K562 (cell line): ENCODE measurements around the gene ELOB. TPM values are rescaled to one million over a fixed set of nuclear protein-coding genes. Genes with fewer than 3 reads are reported as not detected.

Source experiments
- ATAC-seq: fragments of 200-7000 bp; cut with Tn5 transposase; 3 replicates; pipeline ENCODE4 v1.9.1; 2020; ENCODE audit warnings: moderate library complexity
- BruUV-seq: library from RNA; stranded (reverse); fragments of 400-500 nt; replicated peaks from 2 replicates; lab custom pipeline; 2021; lab: Mats Ljungman, UMichigan
- CTCF ChIA-PET: fragments of 300-600 bp; formaldehyde crosslinking; extraction: SDS; loops from one replicate; lab custom pipeline; 2021; ENCODE audit warnings: low intra/inter-chr PET ratio; lab: Yijun Ruan, JAX
- POLR2A ChIA-PET: fragments of 300-600, 350-650 bp; sonication (Branson Sonifier 250); formaldehyde crosslinking; extraction: SDS; loops from one replicate; lab custom pipeline; 2021; ENCODE audit warnings: antibody characterized with exemption, inconsistent platforms; lab: Yijun Ruan, JAX
- DNase-seq, 4 experiments: peaks; one replicate each; pipeline versions ENCODE4 v3.0.0 to v3.0.0-alpha.2; 2011 to 2018; ENCODE audit warnings: low spot score in 3 of 4, mixed read lengths in 3 of 4; ENCODE audit errors: extremely low read depth in 1 of 4
- FAIRE-seq: peaks from 2 replicates; lab custom pipeline; 2011; peaks lifted over from hg19 to GRCh38; lab: Jason Lieb, UNC
- H2AFZ ChIP-seq: 2 replicates; pipeline ENCODE4 v1.6.0; 2011; ENCODE audit warnings: low read depth, low read length, control low read depth, inconsistent platforms
- H3K27ac ChIP-seq: fragments of 200-600 bp; 3 replicates; pipeline ENCODE4 v1.8.0; 2011; ENCODE audit warnings: low read depth, mild to moderate bottlenecking, control low read depth, inconsistent platforms, low read length, moderate library complexity, mixed read lengths; ENCODE audit errors: extremely low read depth
- H3K27me3 ChIP-seq, 2 experiments: fragments of 300-600 bp in 1 of 2; 2 replicates in 1 of 2; 3 replicates in 1 of 2; pipeline versions ENCODE4 v1.6.0 to v1.8.0; 2011; ENCODE audit warnings: inconsistent platforms in 2 of 2, low read length in 2 of 2, mild to moderate bottlenecking in 1 of 2, mixed read lengths in 1 of 2, moderate library complexity in 1 of 2; ENCODE audit not compliant: control insufficient read depth in 2 of 2, insufficient read depth in 2 of 2
- H3K36me3 ChIP-seq: fragments of 300-600 bp; 3 replicates; pipeline ENCODE4 v1.8.0; 2011; ENCODE audit warnings: mild to moderate bottlenecking, low read length, inconsistent platforms; ENCODE audit not compliant: control insufficient read depth, insufficient read depth
- H3K4me1 ChIP-seq, 2 experiments: fragments of 200-600 bp in 1 of 2; replicated peaks in 1 of 2; 2 replicates in 1 of 2; 3 replicates in 1 of 2; pipeline versions ENCODE4 v1.5.1 to v1.8.0; 2011; ENCODE audit warnings: inconsistent platforms in 2 of 2, low read length in 2 of 2, mild to moderate bottlenecking in 1 of 2, mixed read lengths in 1 of 2, moderate library complexity in 1 of 2; ENCODE audit not compliant: control insufficient read depth in 2 of 2, insufficient read depth in 2 of 2
- H3K4me2 ChIP-seq: 2 replicates; pipeline ENCODE4 v1.6.1; 2011; ENCODE audit warnings: low read length, control low read depth, inconsistent platforms, mixed read lengths; ENCODE audit not compliant: insufficient read depth
- H3K4me3 ChIP-seq: fragments of 200-600 bp; sonication (generic), shearing (Covaris generic); 2 replicates; pipeline ENCODE4 v1.5.1; 2016; ENCODE audit warnings: control low read depth, inconsistent platforms
- H3K79me2 ChIP-seq: fragments of 200-600 bp; 3 replicates; pipeline ENCODE4 v1.8.0; 2011; ENCODE audit warnings: low read length, inconsistent platforms; ENCODE audit not compliant: control insufficient read depth, insufficient read depth
- H3K9ac ChIP-seq, 2 experiments: 2 replicates each; pipeline versions ENCODE4 v1.6.0 to v1.6.1; 2011; ENCODE audit warnings: low read depth in 2 of 2, low read length in 2 of 2, control low read depth in 1 of 2, inconsistent platforms in 1 of 2, mild to moderate bottlenecking in 1 of 2, mixed read lengths in 1 of 2; ENCODE audit not compliant: insufficient read depth in 1 of 2
- H3K9me1 ChIP-seq: one replicate; pipeline ENCODE4 v1.6.0; 2011; ENCODE audit warnings: inconsistent platforms, mild to moderate bottlenecking, low read length, moderate library complexity; ENCODE audit not compliant: control insufficient read depth, insufficient read depth
- H3K9me3 ChIP-seq: replicated peaks from 2 replicates; pipeline ENCODE4 v1.5.1; 2011; ENCODE audit warnings: low read depth, low read length, inconsistent platforms; ENCODE audit not compliant: control insufficient read depth, insufficient read depth
- H4K20me1 ChIP-seq: replicated peaks from 2 replicates; pipeline ENCODE4 v1.6.1; 2011; ENCODE audit warnings: low read length, inconsistent platforms, mixed read lengths; ENCODE audit not compliant: control insufficient read depth, insufficient read depth
- MAX ChIP-seq: sonication (generic); formaldehyde crosslinking; IDR thresholded peaks from 2 replicates; pipeline ENCODE4 v1.9.0; 2022; ENCODE audit warnings: mild to moderate bottlenecking, missing genetic modification reagents
- MGA ChIP-seq: fragments of 450-650 bp; IDR thresholded peaks from 2 replicates; pipeline ENCODE4 v1.6.1; 2016; ENCODE audit warnings: mild to moderate bottlenecking, moderate library complexity
- RAD21 ChIP-seq, 2 experiments: fragments of 250-450 bp in 1 of 2; fragments of 450-650 bp in 1 of 2; sonication (Bioruptor Pico) in 1 of 2; formaldehyde crosslinking in 1 of 2; IDR thresholded peaks in 1 of 2; conservative IDR thresholded peaks in 1 of 2; 2 replicates each; pipeline versions ENCODE4 v1.4.0 to v1.8.0; 2020 to 2022; ENCODE audit warnings: mild to moderate bottlenecking in 2 of 2, moderate library complexity in 1 of 2
- SIX5 ChIP-seq, 2 experiments: IDR thresholded peaks; 2 replicates each; pipeline ENCODE4 v1.6.1; 2011; ENCODE audit warnings: low read length in 2 of 2, borderline replicate concordance in 1 of 2, low read depth in 1 of 2, mild to moderate bottlenecking in 1 of 2, moderate library complexity in 1 of 2; ENCODE audit not compliant: insufficient read depth in 1 of 2
- SMAD3 ChIP-seq: fragments of 450-650 bp; formaldehyde crosslinking; conservative IDR thresholded peaks from 2 replicates; pipeline ENCODE4 v1.4.0; 2020; ENCODE audit warnings: mild to moderate bottlenecking
- ZBTB7A ChIP-seq: IDR thresholded peaks from 2 replicates; pipeline ENCODE4 v1.6.1; 2011; ENCODE audit warnings: low read depth, mild to moderate bottlenecking, low read length, moderate library complexity, borderline replicate concordance; ENCODE audit not compliant: control insufficient read depth
- ZNF212 ChIP-seq: fragments of 450-650 bp; formaldehyde crosslinking; IDR thresholded peaks from 2 replicates; pipeline ENCODE4 v1.4.0; 2020; ENCODE audit warnings: mild to moderate bottlenecking
- ZNF561 ChIP-seq: fragments of 450-650 bp; formaldehyde crosslinking; conservative IDR thresholded peaks from 2 replicates; pipeline ENCODE4 v1.4.0; 2020; ENCODE audit warnings: mild to moderate bottlenecking, moderate library complexity
- WGBS: fragments of 100-300 bp; shearing (Covaris generic); methylation state at CpG from one replicate; pipeline ENCODE4 v1.1.6; 2016; ENCODE audit warnings: low coverage, mixed read lengths; ENCODE audit not compliant: insufficient coverage; ENCODE audit errors: missing lambda C conversion rate; 5-methylcytosine and 5-hydroxymethylcytosine counted together
- in situ Hi-C: fragments of 300-500 bp; cut with MboI; formaldehyde crosslinking; loops from 4 replicates; pipeline ENCODE4 v1.15.0; 2018; ENCODE audit warnings: inconsistent platforms, mixed read lengths
- intact Hi-C: fragments of 100-400 bp; cut with micrococcal nuclease; formaldehyde crosslinking; loops from 2 replicates; pipeline ENCODE4 v1.14.2; 2022
- polyA plus RNA-seq, 8 experiments: library from polyadenylated mRNA; depleted of rRNA in 4 of 8; stranded (reverse) in 5 of 8; unstranded in 3 of 8; fragments of >200 nt; fragmentation: Nextera tagmentation in 2 of 8; fragmentation: Illumina TruSeq in 1 of 8; extraction: Ambion mirVana in 2 of 8; extraction: Trizol in 1 of 8; gene quantifications; 2 replicates each; pipeline versions ENCODE4 v1.2.1 to v1.2.3, GENCODE V29; 2011 to 2014; ENCODE audit warnings: inconsistent platforms in 1 of 8, missing spikeins in 1 of 8
- total RNA-seq, 7 experiments: library from RNA; depleted of rRNA in 6 of 7; stranded (reverse); fragments of >200 nt in 6 of 7; fragmentation: Illumina TruSeq in 2 of 7; extraction: Trizol in 2 of 7; gene quantifications; 2 replicates each; pipeline versions ENCODE4 v1.2.1 to v1.2.3, GENCODE V29; 2011 to 2021; ENCODE audit warnings: low replicate concordance in 1 of 7

Gene ELOB
- total and polyA plus RNA-seq, 9 of the 15 experiments (the other 6 are each of a cell fraction or from before 2014, with no cell fraction given) = 63.2 to 791 (median 237) TPM

- ChIA-PET POLR2A (no interaction called here), CTCF (no interaction called here)
- DNase-seq (peak in 3 of 4 experiments; percentile 47 to 62 (median 60)), FAIRE-seq (no peak), ATAC-seq (peak; percentile 68)
- H4K20me1 ChIP-seq = 0 out of 2 replicates have a peak, but pooled peaks cover 4% of the 10 kb centered on the region
- H2AFZ ChIP-seq = no peak overlapping the region
- 44% methylated on average over 45 of the region's 79 CpGs for WGBS
- H3K4me2 ChIP-seq = no peak overlapping the region
- H3K36me3 ChIP-seq = no peaks in the 10 kb centered on the region
- no peak overlapping the region for H3K4me3 ChIP-seq
- peak overlapping the region in 1 of 2 experiments; percentile 31; a peak in 2 of 4 replicates for H3K9ac ChIP-seq
- intact Hi-C loops = no loop called here
- peaks cover 4 to 31% of the 10 kb centered on the region in 2 experiments; a peak in 4 of 5 replicates for H3K4me1 ChIP-seq
- H3K79me2 ChIP-seq = no peaks in the 10 kb centered on the region
- H3K9me3 ChIP-seq = no peaks in the 10 kb centered on the region
- in situ Hi-C loops = no loop called here
- no TSS peak for BruUV-seq
- H3K9me1 ChIP-seq = no peaks in the 10 kb centered on the region
- peaks cover 9 to 19% of the 10 kb centered on the region in 2 experiments; a peak in 4 of 5 replicates for H3K27me3 ChIP-seq
- H3K27ac ChIP-seq = no peak overlapping the region
- no peak for TF ChIP-seq SMAD3 (CRISPR knock-in tag)
- TF ChIP-seq ZBTB7A = 0 out of 2 replicates have a peak, but pooled peaks have one; percentile 28
- peak; percentile 84 for TF ChIP-seq MGA
- TF ChIP-seq SIX5 (IDR thresholded peaks at IDR 0.05; ENCODE audit: borderline replicate concordance in 1 of 2, insufficient read depth in 1 of 2, low read depth in 1 of 2, low read length in 2 of 2) = no peak
- no peak for TF ChIP-seq ZNF212 (CRISPR knock-in tag)
- 0 out of 2 replicates have a peak, but pooled peaks have one; percentile 43 for TF ChIP-seq MAX (CRISPR knock-in tag)
- TF ChIP-seq ZNF561 (CRISPR knock-in tag) = no peak
- peak in 1 of 2 experiments; percentile 17; a peak in 1 of 4 replicates for TF ChIP-seq RAD21 (CRISPR knock-in tag; conservative IDR thresholded peaks at IDR 0.05 in 1 of 2, IDR thresholded peaks at IDR 0.05 in 1 of 2)
These were observed 8.3 kb upstream of the ELOB start for GRCh38 chr16:2785101-2785991.
